Activated CD8-positive, alpha-beta memory T cell treated with anti-CD3 and anti-CD28 coated beads for 36 hours (primary cell): ENCODE measurements around the gene STXBP4. TPM values are rescaled to one million over a fixed set of nuclear protein-coding genes. Genes with fewer than 3 reads are reported as not detected.

ENCODE experiments used
- CTCF ChIA-PET: fragments of 350-600 bp; sonication (Branson Sonifier 250); formaldehyde crosslinking; loops from one replicate; lab custom pipeline; 2021; ENCODE audit warnings: antibody characterized with exemption; lab: Charles Lee
- POLR2A ChIA-PET: fragments of 350-600 bp; sonication (Branson Sonifier 250); formaldehyde crosslinking; loops from one replicate; lab custom pipeline; 2021; ENCODE audit warnings: antibody characterized with exemption; lab: Charles Lee
- total RNA-seq, 2 experiments: library from RNA; stranded (reverse); gene quantifications; one replicate each; pipeline ENCODE4 v1.2.3, GENCODE V29; 2021

The STXBP4 gene
- total RNA-seq, 2 experiments from 2014 or later: 6.4 to 7.4 TPM

DNA sequence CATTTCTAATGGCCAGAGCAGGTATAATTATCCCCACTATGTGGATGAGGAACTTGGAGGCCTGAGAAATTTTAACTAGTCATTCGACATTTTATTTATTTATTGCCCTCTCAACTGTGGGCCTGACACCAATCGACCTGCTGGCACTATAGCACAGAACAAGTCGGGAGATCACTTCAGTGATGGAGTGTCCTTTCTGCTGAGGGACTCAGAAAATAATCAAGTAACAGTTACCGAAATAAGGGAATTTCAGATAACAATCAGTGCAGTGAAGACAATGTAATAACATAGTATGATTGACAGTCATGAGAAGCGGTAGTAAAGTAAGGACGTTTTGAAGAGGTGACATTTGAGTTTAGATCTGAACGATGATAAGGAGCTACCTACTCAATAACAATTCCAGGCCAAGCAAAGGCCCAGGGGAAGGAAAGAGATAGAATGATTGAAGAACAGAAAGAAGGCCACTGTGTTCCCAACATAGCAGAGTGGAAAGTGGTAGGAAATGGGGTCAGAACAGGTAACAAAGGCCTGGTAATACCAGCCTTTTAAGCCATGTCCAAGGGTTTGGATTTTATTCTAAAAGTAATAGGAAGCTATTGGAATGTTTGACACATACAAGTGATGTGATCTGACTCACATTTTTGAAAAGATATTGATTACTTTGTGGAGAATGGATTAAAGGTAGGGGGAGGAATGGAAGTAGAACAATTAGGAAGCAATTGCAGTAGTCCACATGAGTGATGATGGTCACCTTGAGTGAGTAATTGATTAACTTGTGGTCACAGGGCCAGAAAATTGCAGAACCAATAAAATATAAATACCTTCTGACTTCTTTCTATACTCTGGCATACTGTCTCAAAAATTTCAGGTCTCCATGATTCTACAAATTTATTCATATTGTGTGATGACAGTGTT is 1.4 kb downstream of the STXBP4 start:
- ChIA-PET POLR2A (no interaction called here), CTCF (interaction anchor here (1.0 kb wide), 1 partner anchor 22 kb away, joined by 4 read pairs; no protein-coding TSS in a partner anchor)

DNA sequence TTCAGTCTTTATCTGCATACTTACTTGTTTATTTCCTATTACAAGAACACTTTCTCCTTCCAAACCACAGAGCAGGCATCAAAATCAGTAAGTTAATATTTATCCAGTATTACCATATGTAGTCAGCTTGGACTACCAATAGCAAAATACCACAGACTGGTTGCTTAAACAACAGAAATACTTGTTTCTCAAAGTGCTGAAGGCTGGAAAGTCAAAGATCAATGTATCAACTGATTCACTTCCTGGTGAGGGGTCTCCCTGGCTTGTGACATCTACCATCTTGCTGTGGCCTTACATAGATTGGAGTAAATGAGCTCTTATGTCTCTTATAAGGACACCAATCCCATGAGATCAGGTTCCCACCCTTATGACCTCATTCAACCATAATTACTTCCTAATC is 2.6 kb downstream of the STXBP4 start:
- ChIA-PET POLR2A (no interaction called here), CTCF (no interaction called here)

DNA sequence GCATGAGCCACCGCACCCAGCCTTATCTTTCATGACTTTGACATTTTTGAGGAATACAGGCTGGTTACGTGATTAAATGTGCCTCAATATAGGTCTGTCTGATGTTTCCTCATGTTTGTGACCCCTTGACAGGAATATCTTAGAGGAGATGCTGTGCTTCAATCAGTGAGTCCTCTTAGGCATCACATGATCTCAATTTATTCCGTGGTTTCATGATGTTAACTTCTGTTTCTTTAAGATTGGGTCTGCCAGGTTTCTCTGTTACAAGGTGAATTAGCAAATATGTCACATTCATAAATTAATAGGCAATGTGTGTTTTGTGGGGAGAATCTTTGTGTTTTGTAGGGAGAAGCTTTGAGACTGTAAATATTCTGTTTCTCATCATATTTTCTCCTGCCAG is 3.3 kb downstream of the STXBP4 start:
- CTCF ChIA-PET: no interaction called here
- POLR2A ChIA-PET: no interaction called here

DNA sequence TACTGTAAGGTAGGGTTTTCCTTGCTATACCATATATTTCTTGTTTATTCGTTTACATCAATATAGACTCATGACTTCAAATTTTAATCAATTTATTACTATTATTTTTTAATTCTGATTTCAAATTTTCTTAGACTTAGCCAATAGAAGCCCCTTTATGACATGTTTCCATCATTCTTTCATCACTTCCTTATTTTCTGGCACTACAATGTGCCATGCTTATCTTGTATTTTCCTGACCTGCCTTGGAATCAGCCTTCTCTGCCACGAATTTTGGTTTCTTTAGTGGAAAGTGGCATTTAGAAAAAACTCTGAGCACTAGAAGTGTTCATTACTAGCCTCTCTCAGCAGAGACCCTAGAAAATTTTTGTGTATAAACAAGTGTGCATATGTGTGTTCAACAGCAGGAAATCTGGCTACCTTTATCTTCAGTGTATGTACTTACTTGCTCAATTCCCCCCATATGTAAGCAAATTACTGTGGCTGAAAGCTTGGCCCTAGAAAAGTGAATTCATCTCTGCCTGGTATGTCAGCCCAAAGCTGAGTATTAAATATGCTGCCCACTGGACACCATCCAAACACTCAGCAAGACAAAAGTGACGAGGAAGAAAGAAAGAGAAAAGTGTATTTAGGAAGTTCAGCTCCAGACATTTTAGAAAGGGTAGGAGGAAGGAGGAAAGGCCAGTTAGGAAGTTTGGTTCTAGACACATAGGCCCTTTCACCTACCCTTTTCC is 4.0 kb downstream of the STXBP4 start:
- ChIA-PET POLR2A (no interaction called here), CTCF (interaction anchor here (1.9 kb wide), 1 partner anchor 20 kb away, joined by 9 read pairs; no protein-coding TSS in a partner anchor)

DNA sequence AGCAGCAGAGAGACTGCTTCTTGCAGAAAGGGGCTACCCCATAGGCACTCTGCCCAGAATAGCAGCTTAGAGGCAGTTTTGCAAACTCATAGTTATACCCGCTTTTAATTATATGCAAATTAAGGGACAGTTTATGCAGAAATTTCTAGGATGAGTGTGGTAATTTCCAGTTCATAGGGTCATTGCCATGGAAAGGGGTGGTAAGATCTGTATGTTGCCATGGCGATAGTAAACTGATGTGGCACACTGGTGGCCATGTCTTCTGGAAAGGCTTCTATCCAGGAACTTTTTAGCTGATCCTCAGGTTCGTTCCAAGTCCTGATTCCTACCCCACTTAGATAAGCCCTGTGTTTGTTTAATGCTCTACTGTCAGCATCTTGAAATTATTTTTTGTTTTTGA is 6.2 kb downstream of the STXBP4 start:
- CTCF ChIA-PET: no interaction called here
- POLR2A ChIA-PET: no interaction called here

DNA sequence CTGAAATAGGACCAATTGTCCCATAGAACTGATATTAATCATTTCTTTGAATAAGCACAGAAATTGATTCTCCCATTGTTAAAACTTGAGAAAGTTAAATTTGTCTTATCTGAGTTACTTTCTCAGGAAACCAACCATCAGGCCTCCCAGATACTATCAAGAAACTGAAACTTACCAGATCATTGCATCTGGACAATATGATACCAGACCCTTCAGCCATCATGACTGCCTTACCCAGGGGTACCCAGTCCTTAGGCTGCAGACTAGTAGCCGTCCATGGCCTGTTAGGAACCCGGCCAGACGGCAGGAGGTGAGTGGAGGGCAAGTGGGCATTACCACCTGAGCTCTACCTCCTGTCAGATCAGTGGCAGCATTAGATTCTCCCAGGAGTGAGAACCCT is 7.8 kb downstream of the STXBP4 start:
- CTCF ChIA-PET: no interaction called here
- POLR2A ChIA-PET: no interaction called here

DNA sequence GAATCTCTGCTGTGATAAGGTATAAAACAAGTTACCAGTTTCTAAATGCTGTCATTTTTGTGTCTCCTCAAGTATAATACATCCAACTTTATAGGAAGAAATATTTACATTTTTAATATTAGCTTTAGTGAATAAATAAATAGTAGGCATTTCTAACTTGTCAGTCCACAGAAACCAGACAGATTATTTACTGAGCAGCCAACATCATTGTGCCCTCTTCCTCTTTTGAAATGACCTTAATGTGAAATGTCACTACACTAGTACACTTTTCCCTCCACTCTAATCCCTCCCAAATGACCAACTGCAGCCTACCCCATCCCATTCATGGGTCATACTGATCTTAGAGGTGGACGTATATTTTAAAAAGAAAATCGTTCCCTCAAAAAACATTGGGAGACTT is 9.2 kb downstream of the STXBP4 start:
- ChIA-PET CTCF (no interaction called here), POLR2A (no interaction called here)

DNA sequence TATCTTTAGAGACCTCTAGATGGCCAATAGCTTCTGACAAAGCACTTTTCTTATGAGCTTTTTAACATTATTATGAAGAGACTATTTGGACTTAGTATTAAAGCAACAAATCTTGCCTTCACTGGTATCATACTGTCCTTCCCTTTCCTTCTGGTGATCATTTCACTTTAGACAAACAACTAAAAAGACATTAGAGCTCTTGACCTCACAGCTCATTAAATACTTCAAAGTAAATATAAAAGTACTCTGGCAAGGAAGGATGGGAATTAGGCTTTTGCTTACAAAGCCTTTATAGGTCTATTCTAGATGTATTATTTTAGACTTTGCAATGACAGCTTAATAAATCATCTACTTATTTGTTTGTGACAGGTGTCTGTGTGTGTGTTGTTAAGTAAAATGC is 11.1 kb downstream of the STXBP4 start:
- CTCF ChIA-PET: interaction anchor here (0.6 kb wide), 1 partner anchor 725 kb away, joined by 3 read pairs; no protein-coding TSS in a partner anchor
- POLR2A ChIA-PET: no interaction called here

DNA sequence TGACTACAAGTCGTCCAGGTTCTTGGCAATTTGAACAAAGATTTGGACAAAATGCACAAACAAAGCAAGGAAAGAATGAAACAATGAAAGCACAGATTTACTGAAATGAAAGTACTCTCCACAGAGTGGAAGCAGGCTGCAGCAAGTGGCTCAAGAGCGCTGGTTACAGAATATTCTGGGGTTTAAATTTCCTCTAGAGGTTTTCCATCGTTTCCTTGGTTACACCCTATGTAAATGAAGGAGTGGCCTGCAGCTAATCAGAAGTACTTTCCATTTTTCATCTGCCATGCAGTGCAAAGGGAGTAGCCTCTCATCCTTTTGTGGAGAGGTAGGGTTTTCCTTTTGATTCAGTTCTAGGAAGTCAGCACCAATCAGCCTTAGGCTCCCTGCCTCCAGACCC is 11.8 kb downstream of the STXBP4 start:
- POLR2A ChIA-PET: no interaction called here
- CTCF ChIA-PET: no interaction called here

DNA sequence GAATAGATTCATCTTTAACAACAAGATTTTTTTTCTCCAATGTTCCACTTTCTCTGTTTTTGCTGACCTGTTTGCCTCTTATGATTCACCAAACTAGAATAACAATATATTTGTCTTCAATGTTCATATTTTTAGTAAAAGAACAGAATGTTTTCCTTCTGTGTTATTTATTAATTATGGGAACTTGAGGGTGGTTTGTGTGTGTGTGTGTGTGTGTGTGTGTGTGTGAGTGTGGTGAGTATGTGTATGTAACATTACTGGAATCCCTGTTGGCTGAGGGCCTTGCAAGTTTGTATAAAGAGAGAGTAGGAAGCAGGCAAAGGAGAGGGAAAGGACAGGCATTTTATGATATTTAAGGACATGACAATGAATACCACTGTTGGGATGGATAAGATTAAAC is 13.8 kb downstream of the STXBP4 start:
- POLR2A ChIA-PET: no interaction called here
- CTCF ChIA-PET: no interaction called here

DNA sequence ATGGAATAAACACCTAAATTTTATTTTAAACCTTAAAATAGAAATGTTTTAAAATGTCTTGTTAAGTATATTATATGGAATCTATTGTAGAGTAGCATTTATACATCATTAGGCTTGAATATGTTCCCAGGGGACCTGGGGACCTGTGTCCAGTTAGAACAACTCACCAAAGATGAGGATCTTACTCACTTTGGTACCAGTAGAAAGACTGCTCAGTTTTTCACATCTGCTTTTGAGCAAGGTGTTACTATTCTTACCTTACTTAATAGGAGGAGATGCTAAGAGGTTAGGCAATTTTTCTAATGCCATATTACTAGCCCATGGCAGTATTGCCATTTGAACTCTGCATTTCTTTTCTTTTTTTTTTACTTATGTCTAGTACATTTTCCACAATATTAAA is 14.7 kb downstream of the STXBP4 start:
- CTCF ChIA-PET: no interaction called here
- POLR2A ChIA-PET: no interaction called here

DNA sequence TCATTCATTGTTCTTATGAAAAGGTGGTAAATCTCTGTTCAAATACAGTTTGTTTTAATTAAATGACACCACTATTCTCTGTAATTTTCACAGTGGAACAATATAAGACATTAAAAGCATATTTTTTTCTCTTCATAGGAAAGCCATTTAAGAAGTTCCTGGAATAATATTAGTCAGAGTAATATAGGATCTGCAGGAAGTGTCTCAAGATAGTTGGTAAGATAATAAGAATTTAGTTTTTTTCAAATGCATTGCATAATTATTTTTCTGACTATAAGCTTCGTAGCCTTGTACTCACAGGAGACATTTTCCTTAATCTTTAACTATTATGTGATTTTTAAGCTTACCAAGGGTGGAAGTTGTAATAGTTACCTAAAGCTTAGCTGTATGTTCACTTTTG is 16.9 kb downstream of the STXBP4 start:
- CTCF ChIA-PET: no interaction called here
- POLR2A ChIA-PET: no interaction called here

DNA sequence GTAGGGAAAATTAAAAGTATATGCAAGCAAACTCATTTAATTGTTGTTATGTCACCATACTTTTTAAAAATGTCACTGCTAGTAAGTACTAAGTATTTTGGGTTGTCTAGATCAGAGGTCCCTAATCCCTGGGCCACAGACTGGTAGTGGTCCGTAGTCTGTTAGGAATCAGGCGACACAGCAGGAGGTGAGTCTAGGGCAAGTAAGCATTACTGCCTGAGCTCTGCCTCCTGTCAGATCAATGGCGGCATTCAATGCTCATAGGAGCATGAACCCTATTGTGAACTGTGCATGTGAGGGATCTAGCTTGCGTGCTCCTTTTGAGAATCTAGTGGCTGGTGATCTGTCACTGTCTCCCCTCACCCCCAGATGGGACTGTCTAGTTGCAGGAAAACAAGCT is 21.6 kb downstream of the STXBP4 start:
- ChIA-PET CTCF (interaction anchor here (0.6 kb wide), 1 partner anchor 451 kb away, joined by 3 read pairs; no protein-coding TSS in a partner anchor), POLR2A (interaction anchor here (0.6 kb wide), 1 partner anchor 12 kb away, joined by 3 read pairs; no protein-coding TSS in a partner anchor)

DNA sequence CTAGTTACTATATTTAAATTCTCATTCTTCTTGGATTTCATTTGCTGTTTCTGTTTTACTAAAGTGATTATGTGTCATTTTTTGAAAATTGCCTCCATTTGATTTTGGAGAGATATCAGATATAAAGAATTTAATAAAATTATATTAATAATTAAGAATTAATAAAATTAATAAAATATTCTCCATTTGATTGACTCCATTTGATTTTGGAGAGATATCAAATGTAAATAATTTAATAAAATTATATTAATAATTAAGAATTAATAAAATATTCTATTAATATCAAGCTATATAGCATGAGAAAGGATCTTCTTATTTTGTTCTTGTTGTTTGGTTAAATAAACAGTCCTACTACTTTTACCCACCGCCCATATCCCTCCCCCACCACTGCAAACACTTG is 23.0 kb downstream of the STXBP4 start:
- POLR2A ChIA-PET: no interaction called here
- CTCF ChIA-PET: interaction anchor here (1.0 to 3.4 kb wide), 3 partner anchors 18 to 365 kb away, joined by 3 to 9 read pairs (median 4); no protein-coding TSS in a partner anchor

DNA sequence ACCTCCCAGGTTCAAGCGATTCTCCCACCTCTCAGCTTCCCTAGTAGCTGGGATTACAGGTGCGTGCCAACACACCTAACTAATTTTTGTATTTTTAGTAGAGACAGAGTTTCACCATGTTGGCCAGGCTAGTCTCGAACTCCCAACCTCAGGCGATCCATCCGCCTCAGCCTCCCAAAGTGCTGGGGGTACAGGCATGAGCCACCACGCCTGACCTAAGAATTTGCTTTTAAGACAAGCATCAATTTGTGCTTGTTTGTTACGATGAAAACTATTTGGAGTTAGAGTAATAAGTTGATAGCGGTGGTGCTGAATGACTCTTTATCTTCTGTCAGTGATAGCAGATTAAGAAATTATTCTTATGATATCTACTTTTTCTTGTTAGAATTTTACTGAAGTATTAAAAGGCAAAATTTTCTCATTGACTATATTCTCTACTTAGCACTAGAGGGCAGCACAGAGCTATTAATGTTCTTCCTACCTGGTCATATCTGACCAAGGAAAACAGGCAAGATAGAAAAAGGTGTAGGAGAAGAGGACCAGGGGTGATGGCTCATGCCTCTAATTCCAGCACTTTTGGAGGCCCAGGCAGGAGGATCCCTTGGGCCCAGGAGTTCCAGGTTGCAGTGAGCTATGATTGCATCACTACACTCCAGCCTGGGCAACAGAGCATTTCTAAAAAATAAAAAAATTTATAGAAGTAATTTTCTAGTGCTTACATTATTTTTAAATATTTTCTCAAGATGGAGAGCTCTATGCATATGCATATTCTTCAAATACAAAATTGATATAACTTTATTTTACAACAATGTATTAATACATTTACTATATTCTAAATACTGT is 24.5 kb downstream of the STXBP4 start:
- POLR2A ChIA-PET: interaction anchor here (0.7 kb wide), 1 partner anchor 50 kb away, joined by 7 read pairs; no protein-coding TSS in a partner anchor
- CTCF ChIA-PET: interaction anchor here (0.6 to 3.4 kb wide), 13 partner anchors 12 to 442 kb away, joined by 3 to 9 read pairs (median 4); no protein-coding TSS in a partner anchor

DNA sequence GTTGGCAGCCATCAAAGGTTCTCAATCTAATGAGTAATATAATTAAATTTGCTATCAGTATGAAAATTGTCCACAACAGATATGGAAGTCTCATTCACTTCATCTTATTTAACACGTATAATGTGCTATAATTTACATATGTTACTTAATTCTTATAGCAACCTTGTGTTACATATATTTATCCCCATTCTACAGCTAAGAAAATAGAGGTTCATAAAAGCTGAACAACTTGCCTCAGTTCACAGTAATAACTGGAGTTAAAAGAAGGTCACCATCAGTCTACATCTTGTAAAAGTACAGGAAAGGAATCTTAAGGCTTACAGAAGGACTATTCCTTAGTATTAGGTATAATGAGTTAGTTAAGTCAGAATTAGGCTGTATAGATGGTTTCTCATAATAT is 27.9 kb downstream of the STXBP4 start:
- CTCF ChIA-PET: interaction anchor here (0.5 kb wide), 1 partner anchor 268 kb away, joined by 3 read pairs; no protein-coding TSS in a partner anchor

DNA sequence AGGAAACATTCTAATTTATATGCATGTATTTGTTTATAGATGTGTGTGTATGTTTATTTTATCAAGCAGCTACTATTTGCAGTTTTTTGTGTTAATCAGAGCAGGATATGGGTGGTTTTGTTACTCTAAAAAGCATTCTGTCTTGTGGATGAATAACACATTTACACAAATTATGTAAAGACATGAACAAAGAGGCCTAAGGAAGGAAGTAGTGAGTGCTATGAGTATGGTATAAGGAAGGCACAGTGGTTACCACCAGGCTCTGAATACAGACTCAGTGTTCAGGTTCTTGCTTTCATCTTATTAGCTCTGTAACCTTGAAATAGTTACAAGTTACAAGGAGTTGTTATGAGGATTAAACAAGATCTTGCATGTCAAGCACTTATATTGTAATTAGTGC is 33.9 kb downstream of the STXBP4 start:
- ChIA-PET POLR2A (interaction anchor here (0.6 kb wide), 1 partner anchor 13 kb away, joined by 3 read pairs; no protein-coding TSS in a partner anchor), CTCF (no interaction called here)

More for the DNA sequence above, 27.9 kb downstream of the STXBP4 start:
- POLR2A ChIA-PET: no interaction called here

DNA sequence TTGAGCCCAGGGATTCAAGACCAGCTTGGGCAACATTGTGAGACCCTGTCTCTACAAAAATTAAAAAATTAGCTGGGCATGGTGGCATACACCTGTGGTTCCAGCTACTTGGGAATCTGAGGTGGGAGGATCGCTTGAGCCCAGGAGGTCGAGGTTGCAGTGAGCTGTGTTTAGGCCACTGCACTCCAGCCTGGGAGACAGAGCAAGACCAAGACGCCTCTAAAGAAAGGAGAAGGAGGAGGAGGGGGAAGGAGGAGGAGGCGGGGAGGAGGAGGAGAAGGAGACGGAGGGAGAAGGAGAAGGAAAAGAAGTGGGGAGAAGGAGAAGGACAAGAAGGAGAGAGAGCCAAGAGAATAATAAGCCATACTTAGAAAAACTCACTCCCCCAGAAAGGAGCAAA is 35.9 kb downstream of the STXBP4 start:
- ChIA-PET CTCF (interaction anchor here (1.4 kb wide), 1 partner anchor 11 kb away, joined by 5 read pairs; no protein-coding TSS in a partner anchor), POLR2A (no interaction called here)

DNA sequence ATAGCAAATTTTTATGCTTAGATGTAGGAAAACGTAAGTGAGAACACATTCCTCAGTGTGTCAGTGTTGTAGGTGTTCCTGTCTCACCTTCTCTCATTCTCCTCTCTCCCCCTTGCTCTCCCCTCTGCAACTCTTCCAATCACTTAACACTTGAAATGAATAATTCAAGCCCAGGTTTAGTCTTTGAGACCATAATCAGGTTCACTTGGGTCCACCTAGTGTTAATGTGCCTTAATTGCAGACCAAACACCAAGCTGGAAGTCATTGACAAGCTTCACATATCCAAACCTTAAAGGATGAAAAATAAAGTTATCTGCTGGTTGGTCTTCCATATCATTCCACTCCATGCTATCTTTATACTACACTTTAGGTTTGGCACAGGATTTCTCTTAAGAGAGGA is 37.0 kb downstream of the STXBP4 start:
- POLR2A ChIA-PET: no interaction called here
- CTCF ChIA-PET: interaction anchor here (1.4 kb wide), 1 partner anchor 12 kb away, joined by 5 read pairs; no protein-coding TSS in a partner anchor
